Amygdala (tissue), 56 donors: ENCODE data around the gene CPLX1.
A peak's percentile ranks its signal among the peaks of the same experiment; 100 is the strongest.
"Not testable (repeated sequence)": the region's sequence is repeated elsewhere in the genome, so short reads cannot be mapped to it uniquely, and the experiment has no call there.

Source experiments
- DNase-seq, 56 donors: peaks; one replicate each; lab custom pipeline; 2025; lab: John Stamatoyannopoulos, UW

The CPLX1 gene

DNA sequence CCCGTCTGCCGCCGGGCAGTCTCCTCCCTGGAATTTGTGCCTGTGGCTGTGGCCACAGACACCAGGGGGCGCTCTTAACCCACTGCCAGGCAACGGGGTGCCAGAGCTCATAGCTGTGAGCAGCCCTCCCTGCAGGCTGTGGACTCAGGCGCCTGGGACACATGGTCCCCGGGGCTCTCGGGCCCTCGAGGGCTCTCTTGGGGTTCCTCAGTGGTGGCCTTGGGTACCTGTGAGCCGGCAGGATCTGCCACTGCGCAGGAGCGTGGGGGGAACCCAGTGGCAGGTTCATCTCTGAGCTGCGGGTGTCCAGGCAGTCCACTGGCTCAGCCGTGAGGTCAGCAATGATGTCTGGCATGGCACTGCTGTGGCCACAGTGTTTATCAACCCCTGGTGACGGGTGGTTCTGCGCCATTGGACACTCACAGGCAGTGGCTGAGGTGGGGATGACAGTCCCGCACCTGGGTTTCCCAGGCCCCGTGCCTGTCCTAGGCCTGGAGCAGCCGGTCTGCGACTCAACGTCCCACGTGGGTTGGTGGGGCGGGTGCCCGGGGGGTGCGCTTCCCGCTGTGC is 83.1 kb downstream of the CPLX1 start:
- peak in 16 of 56 donors; percentile 18 to 69 (median 34) for DNase-seq

- DNase-seq, result no peak
Observed at GRCh38 chr4:742096-742741, 83.7 kb downstream of the CPLX1 start.

- DNase-seq, result no peak
Observed at GRCh38 chr4:740656-741282, 85.2 kb downstream of the CPLX1 start.

GRCh38 chr4:740011-740410 is 85.9 kb downstream of the CPLX1 start:
- no peak for DNase-seq

GRCh38 chr4:739569-739968 is 86.4 kb downstream of the CPLX1 start:
- no peak for DNase-seq

DNA sequence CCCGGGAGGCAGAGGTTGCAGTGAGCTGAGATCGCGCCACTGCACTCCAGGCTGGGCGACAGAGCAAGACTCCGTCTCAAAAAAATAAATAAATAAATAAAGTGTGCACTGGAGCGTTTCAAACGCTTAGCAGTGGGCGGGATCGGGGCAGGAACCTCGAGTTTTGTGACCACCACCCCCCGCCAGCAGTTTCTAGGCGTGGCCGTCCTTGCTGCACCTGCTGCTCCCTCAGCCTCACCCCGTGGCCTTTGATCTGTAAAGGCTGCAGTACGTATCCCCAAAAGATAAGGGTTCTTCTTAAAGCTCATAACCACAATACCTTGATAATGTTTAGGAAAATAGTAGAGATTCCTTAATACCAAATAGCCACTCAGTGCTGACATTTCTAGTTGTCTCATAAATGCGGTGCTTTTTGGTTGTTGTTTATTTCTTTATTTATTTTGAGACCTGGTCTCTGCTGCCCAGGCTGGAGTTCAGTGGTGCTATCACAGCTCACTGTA is 87.1 kb downstream of the CPLX1 start:
- no peak for DNase-seq

DNA sequence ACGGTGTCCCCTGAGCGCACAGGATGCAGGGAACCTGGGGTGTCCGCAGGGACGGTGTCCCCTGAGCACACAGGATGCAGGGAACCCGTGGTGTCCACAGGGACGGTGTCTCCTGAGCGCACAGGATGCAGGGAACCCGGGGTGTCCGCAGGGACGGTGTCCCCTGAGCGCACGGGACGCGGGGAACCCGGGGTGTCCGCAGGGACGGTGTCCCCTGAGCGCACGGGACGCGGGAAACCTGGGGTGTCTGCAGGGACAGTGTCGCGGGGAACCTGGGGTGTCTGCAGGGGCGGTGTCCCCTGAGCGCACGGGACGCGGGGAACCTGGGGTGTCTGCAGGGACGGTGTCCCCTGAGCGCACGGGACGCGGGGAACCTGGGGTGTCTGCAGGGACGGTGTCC is 89.4 kb downstream of the CPLX1 start:
- DNase-seq, result not testable (repeated sequence)

GRCh38 chr4:735583-735982 is 90.3 kb downstream of the CPLX1 start:
- DNase-seq, result no peak
